ENCODE results near the gene RBM26. TPM values are rescaled to one million over a fixed set of nuclear protein-coding genes. Genes with fewer than 3 reads are reported as not detected.

The RBM26 gene
- total and polyA plus RNA-seq, 2 experiments from 2014 or later = 46.0 to 69.3 TPM

- H3K4me1 Mint-ChIP-seq = peaks cover 31% of the 10 kb centered on the region
- ATAC-seq (no peak), DNase-seq (ENCODE audit: low spot score) (no peak)
- peaks cover 12% of the 10 kb centered on the region; the same call in 1 of the 2 replicates for H3K4me1 ChIP-seq (ENCODE audit: insufficient read depth)
- H3K36me3 Mint-ChIP-seq (ENCODE audit: low read depth) = no peaks in the 10 kb centered on the region
- H3K27ac ChIP-seq (ENCODE audit: low read depth) = no peak overlapping the region
- H3K9me2 ChIP-seq (ENCODE audit: insufficient read depth) = no peaks in the 10 kb centered on the region
- no peaks in the 10 kb centered on the region for H3K36me3 ChIP-seq (ENCODE audit: insufficient read depth)
- no peak overlapping the region for H3K4me3 Mint-ChIP-seq
- H3K79me2 ChIP-seq (replicated peaks; ENCODE audit: insufficient read depth) = no peaks in the 10 kb centered on the region
- peaks cover 9% of the 10 kb centered on the region for H3K27me3 Mint-ChIP-seq (ENCODE audit: insufficient read depth, low read depth, poor library complexity)
- no peaks in the 10 kb centered on the region for H3K9me3 Mint-ChIP-seq
- TF ChIP-seq EZH2 (IDR thresholded peaks at IDR 0.05; ENCODE audit: low read depth, unreplicated experiment) = no peak
- TF ChIP-seq NANOG (IDR thresholded peaks at IDR 0.05; ENCODE audit: borderline replicate concordance) = no peak
- TF ChIP-seq ZNF331 (CRISPR knock-in tag; IDR thresholded peaks at IDR 0.05; ENCODE audit: low read depth) = no peak
- no peak for TF ChIP-seq CREB1 (CRISPR knock-in tag; IDR thresholded peaks at IDR 0.05; ENCODE audit: low read depth)
- H3K27me3 ChIP-seq (ENCODE audit: insufficient read depth) = no peaks in the 10 kb centered on the region
- H3K4me2 ChIP-seq = no peak overlapping the region
- no peak overlapping the region for H2AFZ ChIP-seq
- no peak overlapping the region for H3K4me3 ChIP-seq
- H3K27ac Mint-ChIP-seq = no peak overlapping the region
- no peaks in the 10 kb centered on the region for H4K20me1 ChIP-seq (replicated peaks; ENCODE audit: insufficient read depth)
- H3F3A ChIP-seq (replicated peaks; ENCODE audit: low read depth) = no peaks in the 10 kb centered on the region
These were observed 42.4 kb upstream of the RBM26 start for GRCh38 chr13:79448413-79448812.

GRCh38 chr13:79447741-79448140 is 41.7 kb upstream of the RBM26 start:
- Histone ChIP-seq H3K79me2 (replicated peaks; ENCODE audit: insufficient read depth) (no peaks in the 10 kb centered on the region), H3K4me3 (no peak overlapping the region), H3F3A (replicated peaks; ENCODE audit: low read depth) (no peaks in the 10 kb centered on the region), H3K9me2 (ENCODE audit: insufficient read depth) (no peaks in the 10 kb centered on the region), H3K4me2 (no peak overlapping the region), H2AFZ (no peak overlapping the region), H3K36me3 (ENCODE audit: insufficient read depth) (no peaks in the 10 kb centered on the region), H4K20me1 (replicated peaks; ENCODE audit: insufficient read depth) (no peaks in the 10 kb centered on the region), H3K4me1 (ENCODE audit: insufficient read depth) (peaks cover 11% of the 10 kb centered on the region; the same call in 1 of the 2 replicates), H3K27ac (ENCODE audit: low read depth) (no peak overlapping the region), H3K27me3 (ENCODE audit: insufficient read depth) (no peaks in the 10 kb centered on the region)
- DNase-seq (ENCODE audit: low spot score) (no peak), ATAC-seq (no peak)
- Mint-ChIP-seq H3K4me1 (peaks cover 30% of the 10 kb centered on the region), H3K36me3 (ENCODE audit: low read depth) (no peaks in the 10 kb centered on the region), H3K4me3 (no peak overlapping the region), H3K27me3 (ENCODE audit: insufficient read depth, low read depth, poor library complexity) (peaks cover 9% of the 10 kb centered on the region), H3K27ac (no peak overlapping the region), H3K9me3 (no peaks in the 10 kb centered on the region)
- TF ChIP-seq JUNB (IDR thresholded peaks at IDR 0.05; ENCODE audit: unreplicated experiment) = no peak
- TF ChIP-seq, protein P1, sequence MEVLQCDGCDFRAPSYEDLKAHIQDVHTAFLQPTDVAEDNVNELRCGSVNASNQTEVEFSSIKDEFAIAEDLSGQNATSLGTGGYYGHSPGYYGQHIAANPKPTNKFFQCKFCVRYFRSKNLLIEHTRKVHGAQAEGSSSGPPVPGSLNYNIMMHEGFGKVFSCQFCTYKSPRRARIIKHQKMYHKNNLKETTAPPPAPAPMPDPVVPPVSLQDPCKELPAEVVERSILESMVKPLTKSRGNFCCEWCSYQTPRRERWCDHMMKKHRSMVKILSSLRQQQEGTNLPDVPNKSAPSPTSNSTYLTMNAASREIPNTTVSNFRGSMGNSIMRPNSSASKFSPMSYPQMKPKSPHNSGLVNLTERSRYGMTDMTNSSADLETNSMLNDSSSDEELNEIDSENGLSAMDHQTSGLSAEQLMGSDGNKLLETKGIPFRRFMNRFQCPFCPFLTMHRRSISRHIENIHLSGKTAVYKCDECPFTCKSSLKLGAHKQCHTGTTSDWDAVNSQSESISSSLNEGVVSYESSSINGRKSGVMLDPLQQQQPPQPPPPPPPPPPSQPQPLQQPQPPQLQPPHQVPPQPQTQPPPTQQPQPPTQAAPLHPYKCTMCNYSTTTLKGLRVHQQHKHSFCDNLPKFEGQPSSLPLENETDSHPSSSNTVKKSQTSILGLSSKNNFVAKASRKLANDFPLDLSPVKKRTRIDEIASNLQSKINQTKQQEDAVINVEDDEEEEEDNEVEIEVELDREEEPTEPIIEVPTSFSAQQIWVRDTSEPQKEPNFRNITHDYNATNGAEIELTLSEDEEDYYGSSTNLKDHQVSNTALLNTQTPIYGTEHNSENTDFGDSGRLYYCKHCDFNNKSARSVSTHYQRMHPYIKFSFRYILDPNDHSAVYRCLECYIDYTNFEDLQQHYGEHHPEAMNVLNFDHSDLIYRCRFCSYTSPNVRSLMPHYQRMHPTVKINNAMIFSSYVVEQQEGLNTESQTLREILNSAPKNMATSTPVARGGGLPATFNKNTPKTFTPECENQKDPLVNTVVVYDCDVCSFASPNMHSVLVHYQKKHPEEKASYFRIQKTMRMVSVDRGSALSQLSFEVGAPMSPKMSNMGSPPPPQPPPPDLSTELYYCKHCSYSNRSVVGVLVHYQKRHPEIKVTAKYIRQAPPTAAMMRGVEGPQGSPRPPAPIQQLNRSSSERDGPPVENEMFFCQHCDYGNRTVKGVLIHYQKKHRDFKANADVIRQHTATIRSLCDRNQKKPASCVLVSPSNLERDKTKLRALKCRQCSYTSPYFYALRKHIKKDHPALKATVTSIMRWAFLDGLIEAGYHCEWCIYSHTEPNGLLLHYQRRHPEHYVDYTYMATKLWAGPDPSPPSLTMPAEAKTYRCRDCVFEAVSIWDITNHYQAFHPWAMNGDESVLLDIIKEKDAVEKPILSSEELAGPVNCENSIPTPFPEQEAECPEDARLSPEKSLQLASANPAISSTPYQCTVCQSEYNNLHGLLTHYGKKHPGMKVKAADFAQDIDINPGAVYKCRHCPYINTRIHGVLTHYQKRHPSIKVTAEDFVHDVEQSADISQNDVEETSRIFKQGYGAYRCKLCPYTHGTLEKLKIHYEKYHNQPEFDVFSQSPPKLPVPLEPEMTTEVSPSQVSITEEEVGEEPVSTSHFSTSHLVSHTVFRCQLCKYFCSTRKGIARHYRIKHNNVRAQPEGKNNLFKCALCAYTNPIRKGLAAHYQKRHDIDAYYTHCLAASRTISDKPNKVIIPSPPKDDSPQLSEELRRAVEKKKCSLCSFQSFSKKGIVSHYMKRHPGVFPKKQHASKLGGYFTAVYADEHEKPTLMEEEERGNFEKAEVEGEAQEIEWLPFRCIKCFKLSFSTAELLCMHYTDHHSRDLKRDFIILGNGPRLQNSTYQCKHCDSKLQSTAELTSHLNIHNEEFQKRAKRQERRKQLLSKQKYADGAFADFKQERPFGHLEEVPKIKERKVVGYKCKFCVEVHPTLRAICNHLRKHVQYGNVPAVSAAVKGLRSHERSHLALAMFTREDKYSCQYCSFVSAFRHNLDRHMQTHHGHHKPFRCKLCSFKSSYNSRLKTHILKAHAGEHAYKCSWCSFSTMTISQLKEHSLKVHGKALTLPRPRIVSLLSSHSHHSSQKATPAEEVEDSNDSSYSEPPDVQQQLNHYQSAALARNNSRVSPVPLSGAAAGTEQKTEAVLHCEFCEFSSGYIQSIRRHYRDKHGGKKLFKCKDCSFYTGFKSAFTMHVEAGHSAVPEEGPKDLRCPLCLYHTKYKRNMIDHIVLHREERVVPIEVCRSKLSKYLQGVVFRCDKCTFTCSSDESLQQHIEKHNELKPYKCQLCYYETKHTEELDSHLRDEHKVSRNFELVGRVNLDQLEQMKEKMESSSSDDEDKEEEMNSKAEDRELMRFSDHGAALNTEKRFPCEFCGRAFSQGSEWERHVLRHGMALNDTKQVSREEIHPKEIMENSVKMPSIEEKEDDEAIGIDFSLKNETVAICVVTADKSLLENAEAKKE (CRISPR knock-in tag; IDR thresholded peaks at IDR 0.05) = no peak
- TF ChIP-seq EZH2phosphoT487 (IDR thresholded peaks at IDR 0.05; ENCODE audit: unreplicated experiment) = no peak
- TF ChIP-seq ZNF114 (CRISPR knock-in tag; IDR thresholded peaks at IDR 0.05) = no peak
- TF ChIP-seq, protein P2, sequence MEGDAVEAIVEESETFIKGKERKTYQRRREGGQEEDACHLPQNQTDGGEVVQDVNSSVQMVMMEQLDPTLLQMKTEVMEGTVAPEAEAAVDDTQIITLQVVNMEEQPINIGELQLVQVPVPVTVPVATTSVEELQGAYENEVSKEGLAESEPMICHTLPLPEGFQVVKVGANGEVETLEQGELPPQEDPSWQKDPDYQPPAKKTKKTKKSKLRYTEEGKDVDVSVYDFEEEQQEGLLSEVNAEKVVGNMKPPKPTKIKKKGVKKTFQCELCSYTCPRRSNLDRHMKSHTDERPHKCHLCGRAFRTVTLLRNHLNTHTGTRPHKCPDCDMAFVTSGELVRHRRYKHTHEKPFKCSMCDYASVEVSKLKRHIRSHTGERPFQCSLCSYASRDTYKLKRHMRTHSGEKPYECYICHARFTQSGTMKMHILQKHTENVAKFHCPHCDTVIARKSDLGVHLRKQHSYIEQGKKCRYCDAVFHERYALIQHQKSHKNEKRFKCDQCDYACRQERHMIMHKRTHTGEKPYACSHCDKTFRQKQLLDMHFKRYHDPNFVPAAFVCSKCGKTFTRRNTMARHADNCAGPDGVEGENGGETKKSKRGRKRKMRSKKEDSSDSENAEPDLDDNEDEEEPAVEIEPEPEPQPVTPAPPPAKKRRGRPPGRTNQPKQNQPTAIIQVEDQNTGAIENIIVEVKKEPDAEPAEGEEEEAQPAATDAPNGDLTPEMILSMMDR (conservative IDR thresholded peaks at IDR 0.05; ENCODE audit: low read depth in 2 of 2) = no peak
- no peak for TF ChIP-seq CREB1 (CRISPR knock-in tag; IDR thresholded peaks at IDR 0.05; ENCODE audit: low read depth)
- TF ChIP-seq REST (IDR thresholded peaks at IDR 0.05; ENCODE audit: unreplicated experiment) = no peak
- no peak for TF ChIP-seq POLR2AphosphoS5 (IDR thresholded peaks at IDR 0.05; ENCODE audit: low read depth)

Data from GM23338 (cell line).